ENCODE data around the gene ETNK2. TPM values are rescaled to one million over a fixed set of nuclear protein-coding genes. Genes with fewer than 3 reads are reported as not detected.
A peak's percentile ranks its signal among the peaks of the same experiment; 100 is the strongest.

ETNK2 gene
- total and polyA plus RNA-seq, 2 of the 13 experiments (the other 11 are each of a cell fraction or from before 2014, with no cell fraction given): 15.5 to 42.8 TPM

DNA sequence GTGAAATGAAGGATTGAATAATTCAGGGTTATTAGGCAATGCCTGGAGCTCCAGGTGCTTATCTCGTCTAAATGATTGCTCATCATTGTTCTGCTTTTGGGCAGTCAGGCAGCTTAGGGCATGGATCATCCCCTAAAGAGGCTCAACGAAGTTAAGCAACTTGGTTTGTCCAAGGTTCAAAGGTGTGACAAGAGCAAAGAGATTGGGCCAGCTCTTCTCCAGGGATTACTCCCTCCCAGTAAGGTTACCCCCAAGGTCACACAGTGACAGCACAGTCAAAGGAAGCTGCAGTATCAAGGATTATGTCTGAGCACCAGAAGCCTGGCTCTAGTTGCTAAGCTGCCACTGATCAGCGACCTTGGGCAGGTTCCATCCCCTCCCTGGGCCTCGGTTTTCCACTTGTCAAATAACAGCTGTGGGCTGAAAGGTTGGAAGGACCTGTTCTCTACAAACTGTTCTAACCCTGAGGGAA lies 6.8 kb downstream of the ETNK2 start (continued):
- TF ChIP-seq, protein P1, sequence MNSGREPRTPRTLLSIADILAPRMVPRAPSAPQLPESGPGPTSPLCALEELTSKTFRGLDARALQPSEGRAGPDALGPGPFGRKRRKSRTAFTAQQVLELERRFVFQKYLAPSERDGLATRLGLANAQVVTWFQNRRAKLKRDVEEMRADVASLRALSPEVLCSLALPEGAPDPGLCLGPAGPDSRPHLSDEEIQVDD (CRISPR knock-in tag; IDR thresholded peaks at IDR 0.05; ENCODE audit: borderline replicate concordance): no peak
- TF ChIP-seq KLF15 (CRISPR knock-in tag; IDR thresholded peaks at IDR 0.05; ENCODE audit: borderline replicate concordance) (no peak), MZF1 (CRISPR knock-in tag; IDR thresholded peaks at IDR 0.05; ENCODE audit: borderline replicate concordance) (no peak), YEATS2 (CRISPR knock-in tag; IDR thresholded peaks at IDR 0.05; ENCODE audit: borderline replicate concordance) (peak; percentile 47; the same call in 1 of the 2 replicates), GRHL1 (CRISPR knock-in tag; conservative IDR thresholded peaks at IDR 0.05) (no peak), SCMH1 (CRISPR knock-in tag; IDR thresholded peaks at IDR 0.05; ENCODE audit: borderline replicate concordance) (no peak), WIZ (CRISPR knock-in tag; IDR thresholded peaks at IDR 0.05) (no peak), ZNF235 (CRISPR knock-in tag; IDR thresholded peaks at IDR 0.05; ENCODE audit: borderline replicate concordance) (no peak; the same call in 1 of the 2 replicates), RBFOX2 (IDR thresholded peaks at IDR 0.05; ENCODE audit: low read depth, low read length) (no peak), ZNF296 (CRISPR knock-in tag; conservative IDR thresholded peaks at IDR 0.05) (no peak), ZNF460 (CRISPR knock-in tag; IDR thresholded peaks at IDR 0.05; ENCODE audit: borderline replicate concordance) (no peak; the same call in 1 of the 2 replicates), ZNF562 (CRISPR knock-in tag; IDR thresholded peaks at IDR 0.05; ENCODE audit: borderline replicate concordance) (no peak), ZBTB21 (CRISPR knock-in tag; IDR thresholded peaks at IDR 0.05) (no peak), ZNF850 (CRISPR knock-in tag; conservative IDR thresholded peaks at IDR 0.05) (no peak), SNAI1 (CRISPR knock-in tag; IDR thresholded peaks at IDR 0.05; ENCODE audit: borderline replicate concordance) (no peak), IRX3 (CRISPR knock-in tag; IDR thresholded peaks at IDR 0.05; ENCODE audit: borderline replicate concordance, low read depth) (no peak), XRCC5 (optimal IDR thresholded peaks at IDR 0.05; ENCODE audit: low read length) (no peak), ZNF619 (CRISPR knock-in tag; IDR thresholded peaks at IDR 0.05) (0 out of 2 replicates have a peak, but pooled peaks have one; percentile 18), ZNF614 (CRISPR knock-in tag; IDR thresholded peaks at IDR 0.05; ENCODE audit: borderline replicate concordance) (peak; percentile 94), NR0B2 (CRISPR knock-in tag; IDR thresholded peaks at IDR 0.05) (no peak)
- TF ChIP-seq, protein P2, sequence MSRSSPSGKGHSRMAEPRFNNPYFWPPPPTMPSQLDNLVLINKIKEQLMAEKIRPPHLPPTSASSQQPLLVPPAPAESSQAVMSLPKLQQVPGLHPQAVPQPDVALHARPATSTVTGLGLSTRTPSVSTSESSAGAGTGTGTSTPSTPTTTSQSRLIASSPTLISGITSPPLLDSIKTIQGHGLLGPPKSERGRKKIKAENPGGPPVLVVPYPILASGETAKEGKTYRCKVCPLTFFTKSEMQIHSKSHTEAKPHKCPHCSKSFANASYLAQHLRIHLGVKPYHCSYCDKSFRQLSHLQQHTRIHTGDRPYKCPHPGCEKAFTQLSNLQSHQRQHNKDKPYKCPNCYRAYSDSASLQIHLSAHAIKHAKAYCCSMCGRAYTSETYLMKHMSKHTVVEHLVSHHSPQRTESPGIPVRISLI (CRISPR knock-in tag; IDR thresholded peaks at IDR 0.05; ENCODE audit: borderline replicate concordance): no peak
- TF ChIP-seq, protein P3, sequence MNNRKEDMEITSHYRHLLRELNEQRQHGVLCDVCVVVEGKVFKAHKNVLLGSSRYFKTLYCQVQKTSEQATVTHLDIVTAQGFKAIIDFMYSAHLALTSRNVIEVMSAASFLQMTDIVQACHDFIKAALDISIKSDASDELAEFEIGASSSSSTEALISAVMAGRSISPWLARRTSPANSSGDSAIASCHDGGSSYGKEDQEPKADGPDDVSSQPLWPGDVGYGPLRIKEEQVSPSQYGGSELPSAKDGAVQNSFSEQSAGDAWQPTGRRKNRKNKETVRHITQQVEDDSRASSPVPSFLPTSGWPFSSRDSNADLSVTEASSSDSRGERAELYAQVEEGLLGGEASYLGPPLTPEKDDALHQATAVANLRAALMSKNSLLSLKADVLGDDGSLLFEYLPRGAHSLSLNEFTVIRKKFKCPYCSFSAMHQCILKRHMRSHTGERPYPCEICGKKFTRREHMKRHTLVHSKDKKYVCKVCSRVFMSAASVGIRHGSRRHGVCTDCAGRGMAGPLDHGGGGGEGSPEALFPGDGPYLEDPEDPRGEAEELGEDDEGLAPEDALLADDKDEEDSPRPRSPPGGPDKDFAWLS (CRISPR knock-in tag; IDR thresholded peaks at IDR 0.05; ENCODE audit: borderline replicate concordance): no peak
- TF ChIP-seq, protein P4, sequence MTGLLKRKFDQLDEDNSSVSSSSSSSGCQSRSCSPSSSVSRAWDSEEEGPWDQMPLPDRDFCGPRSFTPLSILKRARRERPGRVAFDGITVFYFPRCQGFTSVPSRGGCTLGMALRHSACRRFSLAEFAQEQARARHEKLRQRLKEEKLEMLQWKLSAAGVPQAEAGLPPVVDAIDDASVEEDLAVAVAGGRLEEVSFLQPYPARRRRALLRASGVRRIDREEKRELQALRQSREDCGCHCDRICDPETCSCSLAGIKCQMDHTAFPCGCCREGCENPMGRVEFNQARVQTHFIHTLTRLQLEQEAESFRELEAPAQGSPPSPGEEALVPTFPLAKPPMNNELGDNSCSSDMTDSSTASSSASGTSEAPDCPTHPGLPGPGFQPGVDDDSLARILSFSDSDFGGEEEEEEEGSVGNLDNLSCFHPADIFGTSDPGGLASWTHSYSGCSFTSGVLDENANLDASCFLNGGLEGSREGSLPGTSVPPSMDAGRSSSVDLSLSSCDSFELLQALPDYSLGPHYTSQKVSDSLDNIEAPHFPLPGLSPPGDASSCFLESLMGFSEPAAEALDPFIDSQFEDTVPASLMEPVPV (CRISPR knock-in tag; IDR thresholded peaks at IDR 0.05): no peak
